Progenitor cell of endocrine pancreas (in vitro differentiated cells): ENCODE data around the gene POLE2. TPM values are rescaled to one million over a fixed set of nuclear protein-coding genes. Genes with fewer than 3 reads are reported as not detected.
"Not testable (repeated sequence)": the region's sequence is repeated elsewhere in the genome, so short reads cannot be mapped to it uniquely, and the experiment has no call there.

Experiments used
- DNase-seq: peaks from one replicate; pipeline ENCODE4 v3.0.0; 2021; ENCODE audit warnings: low spot score; ENCODE audit not compliant: unreplicated experiment
- H3K27ac Mint-ChIP-seq: 2 replicates; pipeline ENCODE4 v1.8.0; 2021; ENCODE audit warnings: mild to moderate bottlenecking, moderate library complexity, mixed read lengths
- H3K27me3 Mint-ChIP-seq: 2 replicates; pipeline ENCODE4 v1.8.0; 2021; ENCODE audit warnings: mixed read lengths
- H3K36me3 Mint-ChIP-seq: 2 replicates; pipeline ENCODE4 v1.8.0; 2022; ENCODE audit warnings: mixed read lengths; ENCODE audit not compliant: insufficient read depth
- H3K4me1 Mint-ChIP-seq: 2 replicates; pipeline ENCODE4 v1.8.0; 2021; ENCODE audit warnings: low read depth, mixed read lengths
- H3K4me3 Mint-ChIP-seq: 2 replicates; pipeline ENCODE4 v1.8.0; 2021; ENCODE audit warnings: low read depth, mild to moderate bottlenecking, moderate library complexity, mixed read lengths
- H3K9me3 Mint-ChIP-seq: 2 replicates; pipeline ENCODE4 v1.8.0; 2021; ENCODE audit warnings: low read depth, mixed read lengths
- CTCF ChIP-seq: fragments of 200-600 bp; sonication (generic); IDR thresholded peaks from one replicate; pipeline ENCODE4 v1.5.0; 2021; ENCODE audit warnings: antibody characterized with exemption, mild to moderate bottlenecking; ENCODE audit not compliant: unreplicated experiment
- total RNA-seq: library from RNA; stranded (reverse); gene quantifications from 2 replicates; pipeline ENCODE4 v1.2.1, GENCODE V29; 2021

POLE2 gene
- total RNA-seq, 1 donor from 2014 or later = 14.9 TPM

GRCh38 chr14:49677643-49678042 is 10.4 kb downstream of the POLE2 start:
- peaks cover 13% of the 10 kb centered on the region for H3K36me3 Mint-ChIP-seq
- no peak for DNase-seq
- TF ChIP-seq CTCF = peak; percentile 25
- H3K27ac Mint-ChIP-seq = no peak overlapping the region
- H3K4me3 Mint-ChIP-seq = no peak overlapping the region
- H3K4me1 Mint-ChIP-seq = no peaks in the 10 kb centered on the region
- H3K9me3 Mint-ChIP-seq = no peaks in the 10 kb centered on the region
- H3K27me3 Mint-ChIP-seq = no peaks in the 10 kb centered on the region

GRCh38 chr14:49673586-49673985 is 14.4 kb downstream of the POLE2 start:
- Mint-ChIP-seq H3K9me3 (no peaks in the 10 kb centered on the region), H3K4me3 (no peak overlapping the region), H3K4me1 (no peaks in the 10 kb centered on the region), H3K27me3 (no peaks in the 10 kb centered on the region), H3K36me3 (peaks cover 8% of the 10 kb centered on the region), H3K27ac (no peak overlapping the region)
- no peak for DNase-seq
- no peak for TF ChIP-seq CTCF

- H3K9me3 Mint-ChIP-seq = no peaks in the 10 kb centered on the region
- no peak for DNase-seq
- H3K27ac Mint-ChIP-seq = peak overlapping the region; percentile 33
- no peaks in the 10 kb centered on the region for H3K4me1 Mint-ChIP-seq
- H3K27me3 Mint-ChIP-seq = no peaks in the 10 kb centered on the region
- H3K4me3 Mint-ChIP-seq = no peak overlapping the region
- no peak for TF ChIP-seq CTCF
- peaks cover 7% of the 10 kb centered on the region for H3K36me3 Mint-ChIP-seq
Measured at GRCh38 chr14:49670475-49670874, 17.5 kb downstream of the POLE2 start.

GRCh38 chr14:49659526-49660455 is 28.2 kb downstream of the POLE2 start:
- Mint-ChIP-seq H3K9me3 (no peaks in the 10 kb centered on the region), H3K4me3 (no peak overlapping the region), H3K27me3 (no peaks in the 10 kb centered on the region), H3K4me1 (no peaks in the 10 kb centered on the region), H3K36me3 (no peaks in the 10 kb centered on the region), H3K27ac (no peak overlapping the region)
- no peak for DNase-seq
- no peak for TF ChIP-seq CTCF

- not testable (repeated sequence) for H3K4me3 Mint-ChIP-seq, H3K27me3 Mint-ChIP-seq, H3K27ac Mint-ChIP-seq, DNase-seq, H3K36me3 Mint-ChIP-seq, H3K9me3 Mint-ChIP-seq, H3K4me1 Mint-ChIP-seq
Measured at GRCh38 chr14:49657500-49657899, 30.5 kb downstream of the POLE2 start.

GRCh38 chr14:49654511-49654910 is 33.5 kb downstream of the POLE2 start:
- Mint-ChIP-seq H3K4me1 (no peaks in the 10 kb centered on the region), H3K4me3 (no peak overlapping the region), H3K27ac (no peak overlapping the region), H3K36me3 (peaks cover 5% of the 10 kb centered on the region), H3K27me3 (no peaks in the 10 kb centered on the region), H3K9me3 (no peaks in the 10 kb centered on the region)
- DNase-seq = no peak
- TF ChIP-seq CTCF = no peak
